ENCODE data around the gene AFDN. TPM values are rescaled to one million over a fixed set of nuclear protein-coding genes. Genes with fewer than 3 reads are reported as not detected.

The AFDN gene
- total RNA-seq, 1 experiment from 2014 or later, result 177 TPM

DNA sequence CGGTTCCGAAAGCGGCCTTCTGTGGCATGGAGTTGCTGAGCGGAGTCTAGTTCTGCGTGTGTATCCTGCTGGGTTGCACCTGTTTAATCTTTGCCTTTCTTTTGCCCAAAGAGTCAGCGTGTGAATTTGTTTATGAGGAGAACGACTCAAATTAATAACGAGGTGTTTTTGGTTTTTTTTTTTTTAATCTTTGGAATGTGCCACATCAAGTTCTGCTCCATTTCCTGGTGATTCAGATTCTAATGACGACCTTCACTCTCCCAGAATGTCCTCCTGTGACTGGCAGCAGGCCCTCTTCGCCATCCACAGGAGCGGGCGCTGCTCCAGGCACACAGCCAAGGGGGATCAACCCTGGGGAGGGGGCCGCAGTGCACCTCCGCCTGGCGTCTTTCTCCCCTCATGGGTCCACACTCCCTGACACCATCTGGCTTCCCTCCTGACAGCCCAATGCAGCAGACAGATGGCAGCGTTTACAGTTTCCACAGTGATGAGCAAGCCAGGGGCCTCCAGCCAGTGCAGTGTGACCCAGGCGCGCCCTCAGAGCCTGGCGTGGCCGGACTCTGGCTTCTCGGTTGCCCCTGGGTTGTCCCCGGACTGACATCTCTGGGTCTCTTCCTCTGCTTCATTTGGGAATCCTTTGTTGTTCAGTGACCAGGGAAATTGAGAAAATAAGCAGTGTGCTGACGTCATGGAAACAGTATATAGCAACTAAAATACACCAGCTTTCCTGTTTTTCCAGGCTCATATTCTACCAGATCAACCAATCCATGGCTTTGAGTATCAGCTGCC lies 27.5 kb upstream of the AFDN start:
- peak overlapping the region; percentile 58 for H3K27ac Mint-ChIP-seq (ENCODE audit: unreplicated experiment)
- H3K27me3 Mint-ChIP-seq (ENCODE audit: insufficient read depth, unreplicated experiment), result no peaks in the 10 kb centered on the region
- no peaks in the 10 kb centered on the region for H3K27me3 ChIP-seq (replicated peaks; ENCODE audit: control insufficient read depth, insufficient read depth, low read length)
- H3K9me3 Mint-ChIP-seq (ENCODE audit: unreplicated experiment), result no peaks in the 10 kb centered on the region
- DNase-seq, result no peak
- H3K9me3 ChIP-seq, result no peaks in the 10 kb centered on the region
- no peak overlapping the region for H3K4me3 Mint-ChIP-seq (ENCODE audit: unreplicated experiment)
- CTCF ChIA-PET, result no interaction called here
- H3K4me3 ChIP-seq (ENCODE audit: low read depth, low read length), result no peak overlapping the region
- H3K36me3 ChIP-seq (ENCODE audit: control insufficient read depth, insufficient read depth, low read length), result no peaks in the 10 kb centered on the region
- H3K4me1 Mint-ChIP-seq (ENCODE audit: low read depth, unreplicated experiment), result peaks cover 28% of the 10 kb centered on the region
- no TSS peak for BruUV-seq (replicated peaks)
- POLR2A ChIA-PET, result no interaction called here
- intact Hi-C loops (cut with micrococcal nuclease; ENCODE audit: unreplicated experiment), result no loop called here
- TF ChIP-seq, protein P1, sequence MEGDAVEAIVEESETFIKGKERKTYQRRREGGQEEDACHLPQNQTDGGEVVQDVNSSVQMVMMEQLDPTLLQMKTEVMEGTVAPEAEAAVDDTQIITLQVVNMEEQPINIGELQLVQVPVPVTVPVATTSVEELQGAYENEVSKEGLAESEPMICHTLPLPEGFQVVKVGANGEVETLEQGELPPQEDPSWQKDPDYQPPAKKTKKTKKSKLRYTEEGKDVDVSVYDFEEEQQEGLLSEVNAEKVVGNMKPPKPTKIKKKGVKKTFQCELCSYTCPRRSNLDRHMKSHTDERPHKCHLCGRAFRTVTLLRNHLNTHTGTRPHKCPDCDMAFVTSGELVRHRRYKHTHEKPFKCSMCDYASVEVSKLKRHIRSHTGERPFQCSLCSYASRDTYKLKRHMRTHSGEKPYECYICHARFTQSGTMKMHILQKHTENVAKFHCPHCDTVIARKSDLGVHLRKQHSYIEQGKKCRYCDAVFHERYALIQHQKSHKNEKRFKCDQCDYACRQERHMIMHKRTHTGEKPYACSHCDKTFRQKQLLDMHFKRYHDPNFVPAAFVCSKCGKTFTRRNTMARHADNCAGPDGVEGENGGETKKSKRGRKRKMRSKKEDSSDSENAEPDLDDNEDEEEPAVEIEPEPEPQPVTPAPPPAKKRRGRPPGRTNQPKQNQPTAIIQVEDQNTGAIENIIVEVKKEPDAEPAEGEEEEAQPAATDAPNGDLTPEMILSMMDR (IDR thresholded peaks at IDR 0.05; ENCODE audit: insufficient read depth in 1 of 2, low read depth in 1 of 2, low read length in 1 of 2, severe bottlenecking in 1 of 2, unreplicated experiment in 1 of 2), result no peak
- no peaks in the 10 kb centered on the region for H3K36me3 Mint-ChIP-seq (ENCODE audit: insufficient read depth, unreplicated experiment)
- peaks cover 12% of the 10 kb centered on the region for H3K4me1 ChIP-seq

DNA sequence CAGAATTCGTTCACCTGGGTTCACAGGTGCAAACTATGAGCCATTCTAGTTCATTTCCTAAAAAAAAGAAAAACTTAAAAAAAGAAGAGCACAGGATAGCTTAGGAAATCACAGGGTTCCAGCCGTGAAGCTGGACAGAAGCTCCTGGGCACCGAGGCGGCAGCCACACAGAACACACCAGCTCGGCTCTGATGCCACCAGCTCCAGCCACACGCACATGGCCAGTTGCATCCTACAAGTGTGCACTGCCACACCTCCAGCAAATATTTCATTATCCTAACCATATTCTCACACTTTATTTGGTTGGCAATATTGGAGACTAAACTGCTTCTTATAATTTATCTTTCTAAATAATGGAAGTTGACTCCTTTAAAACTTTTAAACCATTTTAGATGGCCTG lies 26.2 kb upstream of the AFDN start:
- Mint-ChIP-seq H3K4me3 (ENCODE audit: unreplicated experiment) (no peak overlapping the region), H3K27ac (ENCODE audit: unreplicated experiment) (no peak overlapping the region), H3K9me3 (ENCODE audit: unreplicated experiment) (no peaks in the 10 kb centered on the region), H3K36me3 (ENCODE audit: insufficient read depth, unreplicated experiment) (no peaks in the 10 kb centered on the region), H3K27me3 (ENCODE audit: insufficient read depth, unreplicated experiment) (no peaks in the 10 kb centered on the region), H3K4me1 (ENCODE audit: low read depth, unreplicated experiment) (peaks cover 21% of the 10 kb centered on the region)
- H3K27me3 ChIP-seq (replicated peaks; ENCODE audit: control insufficient read depth, insufficient read depth, low read length), result no peaks in the 10 kb centered on the region
- no peaks in the 10 kb centered on the region for H3K36me3 ChIP-seq (ENCODE audit: control insufficient read depth, insufficient read depth, low read length)
- CTCF ChIA-PET, result no interaction called here
- peaks cover 18% of the 10 kb centered on the region for H3K4me1 ChIP-seq
- H3K4me3 ChIP-seq (ENCODE audit: low read depth, low read length), result no peak overlapping the region
- no peak for DNase-seq
- POLR2A ChIA-PET, result no interaction called here
- BruUV-seq (replicated peaks), result no TSS peak
- TF ChIP-seq, protein P1 (IDR thresholded peaks at IDR 0.05; ENCODE audit: insufficient read depth in 1 of 2, low read depth in 1 of 2, low read length in 1 of 2, severe bottlenecking in 1 of 2, unreplicated experiment in 1 of 2), result no peak
- intact Hi-C loops (cut with micrococcal nuclease; ENCODE audit: unreplicated experiment), result no loop called here
- H3K9me3 ChIP-seq, result no peaks in the 10 kb centered on the region

DNA sequence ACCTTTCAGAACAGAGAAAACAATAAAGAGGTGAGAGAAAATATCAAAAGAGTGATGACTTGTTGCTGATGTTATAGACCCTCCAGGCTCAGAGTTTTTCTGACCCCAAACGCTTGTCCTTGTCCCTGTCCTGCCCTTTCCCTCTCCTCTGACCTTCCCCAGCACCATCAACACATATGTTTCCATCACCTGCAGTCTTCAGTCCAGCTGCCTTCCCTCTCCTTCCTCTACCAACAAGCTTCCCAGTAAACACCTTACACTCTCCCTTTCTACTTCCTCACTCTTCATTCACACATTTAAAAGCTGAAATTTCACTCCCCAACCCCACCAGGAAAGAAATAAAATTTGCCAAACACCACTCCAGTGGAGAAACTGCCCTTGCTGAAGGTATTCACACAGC lies 25.4 kb upstream of the AFDN start:
- no TSS peak for BruUV-seq (replicated peaks)
- CTCF ChIA-PET, result no interaction called here
- no peak overlapping the region for H3K4me3 ChIP-seq (ENCODE audit: low read depth, low read length)
- intact Hi-C loops (cut with micrococcal nuclease; ENCODE audit: unreplicated experiment), result no loop called here
- H3K36me3 Mint-ChIP-seq (ENCODE audit: insufficient read depth, unreplicated experiment), result no peaks in the 10 kb centered on the region
- H3K9me3 Mint-ChIP-seq (ENCODE audit: unreplicated experiment), result no peaks in the 10 kb centered on the region
- no peaks in the 10 kb centered on the region for H3K36me3 ChIP-seq (ENCODE audit: control insufficient read depth, insufficient read depth, low read length)
- TF ChIP-seq, protein P1 (IDR thresholded peaks at IDR 0.05; ENCODE audit: insufficient read depth in 1 of 2, low read depth in 1 of 2, low read length in 1 of 2, severe bottlenecking in 1 of 2, unreplicated experiment in 1 of 2), result no peak
- H3K27ac Mint-ChIP-seq (ENCODE audit: unreplicated experiment), result no peak overlapping the region
- H3K4me1 ChIP-seq, result peaks cover 24% of the 10 kb centered on the region
- H3K4me3 Mint-ChIP-seq (ENCODE audit: unreplicated experiment), result no peak overlapping the region
- no peaks in the 10 kb centered on the region for H3K9me3 ChIP-seq
- DNase-seq, result no peak
- H3K4me1 Mint-ChIP-seq (ENCODE audit: low read depth, unreplicated experiment), result peaks cover 21% of the 10 kb centered on the region
- H3K27me3 ChIP-seq (replicated peaks; ENCODE audit: control insufficient read depth, insufficient read depth, low read length), result no peaks in the 10 kb centered on the region
- no peaks in the 10 kb centered on the region for H3K27me3 Mint-ChIP-seq (ENCODE audit: insufficient read depth, unreplicated experiment)
- POLR2A ChIA-PET, result no interaction called here

Measured in Caco-2 (cell line).